GM12864 (cell line): ENCODE measurements around the gene CNTNAP2.

Experiments
- DNase-seq: peaks from one replicate; pipeline ENCODE4 v3.0.0-alpha.2; 2011; ENCODE audit warnings: low read depth
- H3K4me3 ChIP-seq: 2 replicates; pipeline ENCODE4 v1.5.1; 2011; ENCODE audit warnings: mild to moderate bottlenecking, low read depth, low read length, control low read depth
- CTCF ChIP-seq: IDR thresholded peaks from 2 replicates; pipeline ENCODE4 v1.5.1; 2011; ENCODE audit warnings: low read depth, mild to moderate bottlenecking, moderate library complexity, low read length, control low read depth, inconsistent platforms; ENCODE audit errors: missing control alignments

Gene CNTNAP2

GRCh38 chr7:147878912-147879661 lies 1762.5 kb downstream of the CNTNAP2 start:
- no peak overlapping the region for H3K4me3 ChIP-seq
- no peak for DNase-seq

GRCh38 chr7:147885869-147886268 lies 1769.3 kb downstream of the CNTNAP2 start:
- H3K4me3 ChIP-seq = no peak overlapping the region
- no peak for TF ChIP-seq CTCF
- no peak for DNase-seq

More at GRCh38 chr7:147878912-147879661, 1762.5 kb downstream of the CNTNAP2 start:
- TF ChIP-seq CTCF = no peak

- no peak for DNase-seq
- no peak overlapping the region for H3K4me3 ChIP-seq
- TF ChIP-seq CTCF = no peak
Observed at GRCh38 chr7:147894271-147894670, 1777.7 kb downstream of the CNTNAP2 start.

- DNase-seq = no peak
- TF ChIP-seq CTCF = no peak
- H3K4me3 ChIP-seq = no peak overlapping the region
Observed at GRCh38 chr7:147896121-147896520, 1779.5 kb downstream of the CNTNAP2 start.

GRCh38 chr7:147903536-147904218 lies 1787.1 kb downstream of the CNTNAP2 start:
- DNase-seq = no peak
- no peak for TF ChIP-seq CTCF

GRCh38 chr7:147904219-147904576 lies 1787.6 kb downstream of the CNTNAP2 start:
- DNase-seq = no peak
- no peak for TF ChIP-seq CTCF
- no peak overlapping the region for H3K4me3 ChIP-seq

More at GRCh38 chr7:147903536-147904218, 1787.1 kb downstream of the CNTNAP2 start:
- H3K4me3 ChIP-seq = no peak overlapping the region
